ENCODE measurements around the gene PTCRA. TPM values are rescaled to one million over a fixed set of nuclear protein-coding genes. Genes with fewer than 3 reads are reported as not detected.

Gene PTCRA
- total and polyA plus RNA-seq, 2 of the 4 experiments (the other 2 are of a cell fraction), result not detected

GRCh38 chr6:42968783-42969182 lies 52.9 kb downstream of the PTCRA start:
- Histone ChIP-seq H2AFZ (replicated peaks; ENCODE audit: low read length, poor library complexity) (no peak overlapping the region), H3K14ac (replicated peaks; ENCODE audit: low read depth, low read length) (no peak overlapping the region), H2AK5ac (ENCODE audit: low read depth, low read length) (no peak overlapping the region), H2BK120ac (ENCODE audit: low read depth, low read length) (no peak overlapping the region), H3K36me3 (ENCODE audit: control insufficient read depth, insufficient read depth, low read length) (peaks cover 43% of the 10 kb centered on the region), H3K4me2 (ENCODE audit: low read depth, low read length) (no peak overlapping the region), H3K9me3 (ENCODE audit: control insufficient read depth, insufficient read depth, low read length) (no peaks in the 10 kb centered on the region), H3K23ac (ENCODE audit: low read depth, low read length) (no peak overlapping the region), H3K56ac (ENCODE audit: extremely low read depth, insufficient read depth, low read length) (no peak overlapping the region), H4K8ac (ENCODE audit: low read depth in 2 of 2, low read length in 2 of 2) (no peak overlapping the region), H2AK9ac (replicated peaks; ENCODE audit: low read depth, low read length, poor library complexity) (no peak overlapping the region), H3K4me3 (ENCODE audit: insufficient read depth, low read depth, low read length) (no peak overlapping the region), H3K4me1 (ENCODE audit: control insufficient read depth, insufficient read depth, low read length) (peaks cover 15% of the 10 kb centered on the region), H3K4ac (ENCODE audit: low read depth, low read length) (no peak overlapping the region), H3K18ac (ENCODE audit: low read depth, low read length) (no peak overlapping the region), H4K5ac (ENCODE audit: low read depth, low read length) (no peak overlapping the region), H2BK20ac (ENCODE audit: low read depth, low read length) (no peak overlapping the region), H2BK5ac (ENCODE audit: low read depth, low read length, poor library complexity, severe bottlenecking) (no peak overlapping the region), H4K91ac (ENCODE audit: insufficient read depth, low read depth, low read length) (no peak overlapping the region), H2BK15ac (ENCODE audit: low read depth, low read length) (no peak overlapping the region), H3K27me3 (ENCODE audit: control insufficient read depth, insufficient read depth, low read length) (no peaks in the 10 kb centered on the region), H3K9me1 (ENCODE audit: insufficient read depth, low read length) (peaks cover 26% of the 10 kb centered on the region), H4K20me1 (ENCODE audit: insufficient read depth, low read length) (peaks cover 9% of the 10 kb centered on the region; the same call in 1 of the 2 replicates), H3K27ac (ENCODE audit: insufficient read depth, low read length) (no peak overlapping the region), H3K79me1 (ENCODE audit: low read depth in 1 of 2, low read length in 2 of 2) (peaks cover 4 to 27% of the 10 kb centered on the region in 2 experiments; a peak in 3 of 4 replicates), H3K9ac (ENCODE audit: low read depth, low read length) (no peak overlapping the region)
- 94% methylated on average over 2 of the region's 4 CpGs; no CpG with 5 or more reads in 1 of the 2 experiments for WGBS, 2 experiments (ENCODE audit: extremely low coverage in 2 of 2, insufficient read length in 1 of 2)
- DNase-seq, result no peak
- intact Hi-C loops (cut with micrococcal nuclease) (no loop called here), dilution Hi-C loops (cut with HindIII; ENCODE audit: low sequenced_read_pairs, unreplicated experiment) (no loop called here), in situ Hi-C loops (cut with MboI; ENCODE audit: low sequenced_read_pairs) (no loop called here)
- TF ChIP-seq RAD21 (IDR thresholded peaks at IDR 0.05; ENCODE audit: low read length), result no peak
- TF ChIP-seq NFE2L2 (IDR thresholded peaks at IDR 0.05; ENCODE audit: low read depth, low read length), result no peak
- no peak for TF ChIP-seq FOS (IDR thresholded peaks at IDR 0.05; ENCODE audit: low read depth, low read length)
- TF ChIP-seq CTCF (conservative IDR thresholded peaks at IDR 0.05; ENCODE audit: low read depth, low read length), result no peak
- no peak for TF ChIP-seq CHD1 (IDR thresholded peaks at IDR 0.05; ENCODE audit: low read depth, low read length)
- TF ChIP-seq MAFK (IDR thresholded peaks at IDR 0.05; ENCODE audit: low read depth, low read length), result no peak
- TF ChIP-seq RFX5 (IDR thresholded peaks at IDR 0.05; ENCODE audit: low read depth, low read length), result no peak
- no peak for TF ChIP-seq CEBPB (IDR thresholded peaks at IDR 0.05; ENCODE audit: low read depth, low read length)
- TF ChIP-seq ELK1 (IDR thresholded peaks at IDR 0.05; ENCODE audit: borderline replicate concordance, low read depth, low read length), result no peak
- TF ChIP-seq MXI1 (IDR thresholded peaks at IDR 0.05; ENCODE audit: borderline replicate concordance, low read depth, low read length), result no peak
- TF ChIP-seq RCOR1 (IDR thresholded peaks at IDR 0.05; ENCODE audit: insufficient replicate concordance, low read length), result no peak
- no peak for TF ChIP-seq MAZ (IDR thresholded peaks at IDR 0.05; ENCODE audit: borderline replicate concordance, low read depth, low read length)
- TF ChIP-seq BHLHE40 (IDR thresholded peaks at IDR 0.05; ENCODE audit: low read depth, low read length), result no peak
- no peak for TF ChIP-seq POLR2A (IDR thresholded peaks at IDR 0.05; ENCODE audit: low read depth, low read length)
- no peak for TF ChIP-seq SMC3 (IDR thresholded peaks at IDR 0.05; ENCODE audit: low read depth, low read length)
- TF ChIP-seq, protein P1, sequence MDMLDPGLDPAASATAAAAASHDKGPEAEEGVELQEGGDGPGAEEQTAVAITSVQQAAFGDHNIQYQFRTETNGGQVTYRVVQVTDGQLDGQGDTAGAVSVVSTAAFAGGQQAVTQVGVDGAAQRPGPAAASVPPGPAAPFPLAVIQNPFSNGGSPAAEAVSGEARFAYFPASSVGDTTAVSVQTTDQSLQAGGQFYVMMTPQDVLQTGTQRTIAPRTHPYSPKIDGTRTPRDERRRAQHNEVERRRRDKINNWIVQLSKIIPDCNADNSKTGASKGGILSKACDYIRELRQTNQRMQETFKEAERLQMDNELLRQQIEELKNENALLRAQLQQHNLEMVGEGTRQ (IDR thresholded peaks at IDR 0.05; ENCODE audit: low read depth, low read length), result no peak
- no TSS peak for BruUV-seq (replicated peaks)
- no peak for ATAC-seq (ENCODE audit: low read depth)
- CTCF ChIA-PET, result no interaction called here
- POLR2A ChIA-PET (ENCODE audit: unreplicated experiment), result no interaction called here
